ENCODE results near the gene TIMM21. TPM values are rescaled to one million over a fixed set of nuclear protein-coding genes. Genes with fewer than 3 reads are reported as not detected.

The TIMM21 gene
- total RNA-seq, 1 experiment from 2014 or later, result 15.6 TPM

GRCh38 chr18:74186661-74187060 is 38.3 kb downstream of the TIMM21 start:
- Mint-ChIP-seq H3K9me3 (ENCODE audit: unreplicated experiment) (no peaks in the 10 kb centered on the region), H3K27ac (ENCODE audit: unreplicated experiment) (no peak overlapping the region), H3K4me3 (ENCODE audit: unreplicated experiment) (no peak overlapping the region), H3K27me3 (ENCODE audit: insufficient read depth, unreplicated experiment) (peaks cover 3% of the 10 kb centered on the region), H3K4me1 (ENCODE audit: low read depth, unreplicated experiment) (no peaks in the 10 kb centered on the region), H3K36me3 (ENCODE audit: insufficient read depth, unreplicated experiment) (no peaks in the 10 kb centered on the region)
- no peak for TF ChIP-seq CTCF (IDR thresholded peaks at IDR 0.05; ENCODE audit: insufficient read depth in 1 of 2, low read depth in 1 of 2, low read length in 1 of 2, severe bottlenecking in 1 of 2, unreplicated experiment in 1 of 2)
- Histone ChIP-seq H3K4me3 (ENCODE audit: low read depth, low read length) (no peak overlapping the region), H3K27me3 (replicated peaks; ENCODE audit: control insufficient read depth, insufficient read depth, low read length) (no peaks in the 10 kb centered on the region), H3K9me3 (no peaks in the 10 kb centered on the region), H3K36me3 (ENCODE audit: control insufficient read depth, insufficient read depth, low read length) (no peaks in the 10 kb centered on the region), H3K4me1 (no peaks in the 10 kb centered on the region)
- DNase-seq, result no peak
- POLR2A ChIA-PET, result no interaction called here
- no TSS peak for BruUV-seq (replicated peaks)
- intact Hi-C loops (cut with micrococcal nuclease; ENCODE audit: unreplicated experiment), result no loop called here
- CTCF ChIA-PET, result no interaction called here

- no peak for TF ChIP-seq CTCF (IDR thresholded peaks at IDR 0.05; ENCODE audit: insufficient read depth in 1 of 2, low read depth in 1 of 2, low read length in 1 of 2, severe bottlenecking in 1 of 2, unreplicated experiment in 1 of 2)
- Histone ChIP-seq H3K27me3 (replicated peaks; ENCODE audit: control insufficient read depth, insufficient read depth, low read length) (no peaks in the 10 kb centered on the region), H3K36me3 (ENCODE audit: control insufficient read depth, insufficient read depth, low read length) (no peaks in the 10 kb centered on the region), H3K4me1 (no peaks in the 10 kb centered on the region), H3K4me3 (ENCODE audit: low read depth, low read length) (no peak overlapping the region), H3K9me3 (no peaks in the 10 kb centered on the region)
- H3K36me3 Mint-ChIP-seq (ENCODE audit: insufficient read depth, unreplicated experiment), result no peaks in the 10 kb centered on the region
- POLR2A ChIA-PET, result no interaction called here
- no peak for DNase-seq
- H3K27ac Mint-ChIP-seq (ENCODE audit: unreplicated experiment), result no peak overlapping the region
- intact Hi-C loops (cut with micrococcal nuclease; ENCODE audit: unreplicated experiment), result loop anchor here (5.0 kb wide), 1 partner anchor 43 kb away; the partner anchor contains the start of genes FBXO15 and TIMM21
- H3K27me3 Mint-ChIP-seq (ENCODE audit: insufficient read depth, unreplicated experiment), result no peaks in the 10 kb centered on the region
- CTCF ChIA-PET, result no interaction called here
- BruUV-seq (replicated peaks), result no TSS peak
- H3K9me3 Mint-ChIP-seq (ENCODE audit: unreplicated experiment), result no peaks in the 10 kb centered on the region
- H3K4me1 Mint-ChIP-seq (ENCODE audit: low read depth, unreplicated experiment), result peaks cover 9% of the 10 kb centered on the region
- no peak overlapping the region for H3K4me3 Mint-ChIP-seq (ENCODE audit: unreplicated experiment)
These were observed 41.8 kb downstream of the TIMM21 start for GRCh38 chr18:74190086-74190485.

GRCh38 chr18:74191577-74191976 is 43.3 kb downstream of the TIMM21 start:
- H3K9me3 ChIP-seq, result no peaks in the 10 kb centered on the region
- ChIA-PET CTCF (no interaction called here), POLR2A (no interaction called here)
- Mint-ChIP-seq H3K27ac (ENCODE audit: unreplicated experiment) (no peak overlapping the region), H3K4me3 (ENCODE audit: unreplicated experiment) (no peak overlapping the region), H3K4me1 (ENCODE audit: low read depth, unreplicated experiment) (peaks cover 9% of the 10 kb centered on the region), H3K36me3 (ENCODE audit: insufficient read depth, unreplicated experiment) (no peaks in the 10 kb centered on the region), H3K9me3 (ENCODE audit: unreplicated experiment) (no peaks in the 10 kb centered on the region), H3K27me3 (ENCODE audit: insufficient read depth, unreplicated experiment) (no peaks in the 10 kb centered on the region)
- no peaks in the 10 kb centered on the region for H3K27me3 ChIP-seq (replicated peaks; ENCODE audit: control insufficient read depth, insufficient read depth, low read length)
- DNase-seq, result no peak
- H3K4me3 ChIP-seq (ENCODE audit: low read depth, low read length), result no peak overlapping the region
- TF ChIP-seq CTCF (IDR thresholded peaks at IDR 0.05; ENCODE audit: insufficient read depth in 1 of 2, low read depth in 1 of 2, low read length in 1 of 2, severe bottlenecking in 1 of 2, unreplicated experiment in 1 of 2), result no peak
- intact Hi-C loops (cut with micrococcal nuclease; ENCODE audit: unreplicated experiment), result loop anchor here (5.0 kb wide), 1 partner anchor 44 kb away; the partner anchor contains the start of genes FBXO15 and TIMM21
- no peaks in the 10 kb centered on the region for H3K36me3 ChIP-seq (ENCODE audit: control insufficient read depth, insufficient read depth, low read length)
- BruUV-seq (replicated peaks), result no TSS peak
- no peaks in the 10 kb centered on the region for H3K4me1 ChIP-seq

All from Caco-2 (cell line).